Mesenteric fat pad (tissue), 1 donor: ENCODE results near the gene USP10. TPM values are rescaled to one million over a fixed set of nuclear protein-coding genes. Genes with fewer than 3 reads are reported as not detected.
"Not testable (repeated sequence)": the region's sequence is repeated elsewhere in the genome, so short reads cannot be mapped to it uniquely, and the experiment has no call there.

ENCODE experiments used
- DNase-seq: peaks from one replicate; pipeline ENCODE4 v3.0.0-alpha.2; 2020; ENCODE audit warnings: low spot score
- total RNA-seq: library from RNA; stranded (reverse); fragmentation: NEBNext Ultra II Directional; extraction: Animal tissue kit (Norgen Biotek cat#: 25700); gene quantifications from one replicate; pipeline ENCODE4 v1.2.1, GENCODE V29; 2021
- donor health status: DM: yes; HTN: yes; CAD: no.

USP10 gene
- total RNA-seq, 1 donor from 2014 or later, result 86.0 TPM

- no peak for DNase-seq
Observed at GRCh38 chr16:84726669-84727467, 27.1 kb downstream of the USP10 start.

GRCh38 chr16:84728853-84729424 is 29.1 kb downstream of the USP10 start:
- DNase-seq, result no peak

GRCh38 chr16:84729716-84730320 is 30.0 kb downstream of the USP10 start:
- DNase-seq, result no peak

GRCh38 chr16:84730406-84731106 is 30.8 kb downstream of the USP10 start:
- no peak for DNase-seq

GRCh38 chr16:84732332-84732673 is 32.5 kb downstream of the USP10 start:
- DNase-seq, result not testable (repeated sequence)

GRCh38 chr16:84732674-84733352 is 33.0 kb downstream of the USP10 start:
- DNase-seq, result no peak

GRCh38 chr16:84735849-84736586 is 36.2 kb downstream of the USP10 start:
- no peak for DNase-seq

- DNase-seq, result no peak
Observed at GRCh38 chr16:84737192-84738011, 37.6 kb downstream of the USP10 start.

GRCh38 chr16:84738255-84739038 is 38.6 kb downstream of the USP10 start:
- DNase-seq, result no peak

- no peak for DNase-seq
Observed at GRCh38 chr16:84739349-84740124, 39.7 kb downstream of the USP10 start.

GRCh38 chr16:84740596-84741116 is 40.9 kb downstream of the USP10 start:
- DNase-seq, result no peak

GRCh38 chr16:84741340-84741830 is 41.6 kb downstream of the USP10 start:
- no peak for DNase-seq

GRCh38 chr16:84742641-84743092 is 42.9 kb downstream of the USP10 start:
- DNase-seq, result no peak

- DNase-seq, result no peak
Observed at GRCh38 chr16:84746231-84746630, 46.4 kb downstream of the USP10 start.

GRCh38 chr16:84746875-84747274 is 47.1 kb downstream of the USP10 start:
- DNase-seq, result no peak

- not testable (repeated sequence) for DNase-seq
Observed at GRCh38 chr16:84748247-84748646, 48.4 kb downstream of the USP10 start.

GRCh38 chr16:84749072-84749471 is 49.3 kb downstream of the USP10 start:
- DNase-seq, result no peak

- no peak for DNase-seq
Observed at GRCh38 chr16:84749815-84750214, 50.0 kb downstream of the USP10 start.
